Measurements from ENCODE around the gene NRN1L. TPM values are rescaled to one million over a fixed set of nuclear protein-coding genes. Genes with fewer than 3 reads are reported as not detected.

The NRN1L gene
- total RNA-seq, 6 experiments from 2014 or later = 0.25 to 0.51 (median 0.38) TPM; not detected in 3

DNA sequence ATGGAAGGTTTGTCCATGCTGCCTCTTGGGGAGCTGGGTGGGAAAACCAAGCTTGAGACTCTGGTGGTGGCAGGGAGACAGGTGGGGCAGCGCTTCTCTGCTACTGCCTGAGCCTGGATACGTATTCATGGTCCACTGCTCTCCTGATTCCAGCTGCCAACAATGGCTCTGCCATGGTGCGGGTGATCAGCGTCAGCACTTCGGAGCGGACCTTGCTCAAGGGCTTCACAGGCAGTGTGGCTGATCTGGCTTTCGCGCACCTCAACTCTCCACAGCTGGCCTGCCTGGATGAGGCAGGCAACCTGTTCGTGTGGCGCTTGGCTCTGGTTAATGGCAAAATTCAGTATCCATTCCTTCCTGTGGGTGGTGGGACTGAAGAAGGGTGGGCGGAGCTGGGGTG, 7.6 kb upstream of the NRN1L start:
- TF ChIP-seq, protein P1, sequence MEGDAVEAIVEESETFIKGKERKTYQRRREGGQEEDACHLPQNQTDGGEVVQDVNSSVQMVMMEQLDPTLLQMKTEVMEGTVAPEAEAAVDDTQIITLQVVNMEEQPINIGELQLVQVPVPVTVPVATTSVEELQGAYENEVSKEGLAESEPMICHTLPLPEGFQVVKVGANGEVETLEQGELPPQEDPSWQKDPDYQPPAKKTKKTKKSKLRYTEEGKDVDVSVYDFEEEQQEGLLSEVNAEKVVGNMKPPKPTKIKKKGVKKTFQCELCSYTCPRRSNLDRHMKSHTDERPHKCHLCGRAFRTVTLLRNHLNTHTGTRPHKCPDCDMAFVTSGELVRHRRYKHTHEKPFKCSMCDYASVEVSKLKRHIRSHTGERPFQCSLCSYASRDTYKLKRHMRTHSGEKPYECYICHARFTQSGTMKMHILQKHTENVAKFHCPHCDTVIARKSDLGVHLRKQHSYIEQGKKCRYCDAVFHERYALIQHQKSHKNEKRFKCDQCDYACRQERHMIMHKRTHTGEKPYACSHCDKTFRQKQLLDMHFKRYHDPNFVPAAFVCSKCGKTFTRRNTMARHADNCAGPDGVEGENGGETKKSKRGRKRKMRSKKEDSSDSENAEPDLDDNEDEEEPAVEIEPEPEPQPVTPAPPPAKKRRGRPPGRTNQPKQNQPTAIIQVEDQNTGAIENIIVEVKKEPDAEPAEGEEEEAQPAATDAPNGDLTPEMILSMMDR (IDR thresholded peaks at IDR 0.05) = no peak
- H3K27ac Mint-ChIP-seq = no peak overlapping the region
- peaks cover 29% of the 10 kb centered on the region for H3K4me1 Mint-ChIP-seq (ENCODE audit: low read depth)
- peaks cover 23% of the 10 kb centered on the region for H3K36me3 Mint-ChIP-seq (ENCODE audit: low read depth)
- H3K9me3 Mint-ChIP-seq = no peaks in the 10 kb centered on the region
- peaks cover 7% of the 10 kb centered on the region for H3K27me3 Mint-ChIP-seq (ENCODE audit: insufficient read depth)
- no peak for DNase-seq
- no peak overlapping the region for H3K4me3 Mint-ChIP-seq

DNA sequence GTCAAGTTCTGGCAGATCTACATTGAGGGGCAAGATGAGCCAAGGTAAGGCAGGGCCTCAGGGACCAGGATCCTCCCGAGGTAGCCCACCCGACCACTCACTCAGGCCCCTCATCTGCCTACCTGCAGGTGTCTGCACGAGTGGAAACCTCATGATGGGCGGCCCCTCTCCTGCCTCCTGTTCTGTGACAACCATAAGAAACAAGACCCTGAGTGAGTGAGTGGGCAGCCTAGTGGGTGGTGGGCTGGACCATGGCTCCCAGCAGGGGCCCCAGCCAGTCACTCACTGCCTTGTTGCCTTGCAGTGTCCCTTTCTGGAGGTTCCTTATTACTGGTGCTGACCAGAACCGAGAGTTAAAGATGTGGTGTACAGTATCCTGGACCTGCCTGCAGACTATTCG, 6.5 kb upstream of the NRN1L start:
- H3K9me3 Mint-ChIP-seq = no peaks in the 10 kb centered on the region
- peaks cover 8% of the 10 kb centered on the region for H3K27me3 Mint-ChIP-seq (ENCODE audit: insufficient read depth)
- peaks cover 24% of the 10 kb centered on the region for H3K36me3 Mint-ChIP-seq (ENCODE audit: low read depth)

DNA sequence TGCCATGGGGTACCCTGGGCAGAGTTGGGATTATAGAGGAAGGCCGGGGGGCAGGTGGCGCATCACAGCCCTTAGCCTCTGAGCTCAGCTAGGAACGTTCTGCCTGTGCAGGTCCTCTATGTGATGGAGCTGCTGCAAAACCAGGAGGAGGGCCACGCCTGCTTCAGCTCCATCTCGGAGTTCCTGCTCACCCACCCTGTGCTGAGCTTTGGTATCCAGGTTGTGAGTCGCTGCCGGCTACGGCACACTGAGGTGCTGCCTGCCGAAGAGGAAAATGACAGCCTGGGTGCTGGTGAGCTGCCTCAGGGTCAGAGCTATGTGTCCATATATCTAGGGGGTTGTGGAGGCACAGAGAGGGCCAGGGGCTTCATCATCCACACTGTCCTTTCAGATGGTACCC, 5.8 kb upstream of the NRN1L start:
- Mint-ChIP-seq H3K27ac (no peak overlapping the region), H3K36me3 (ENCODE audit: low read depth) (peaks cover 25% of the 10 kb centered on the region), H3K9me3 (no peaks in the 10 kb centered on the region), H3K4me3 (no peak overlapping the region), H3K4me1 (ENCODE audit: low read depth) (peaks cover 24% of the 10 kb centered on the region), H3K27me3 (ENCODE audit: insufficient read depth) (peaks cover 8% of the 10 kb centered on the region)
- DNase-seq = no peak
- TF ChIP-seq, protein P1 (IDR thresholded peaks at IDR 0.05) = no peak

More for the DNA sequence above, 6.5 kb upstream of the NRN1L start:
- TF ChIP-seq, protein P1 (IDR thresholded peaks at IDR 0.05) = no peak
- Mint-ChIP-seq H3K27ac (no peak overlapping the region), H3K4me1 (ENCODE audit: low read depth) (peaks cover 22% of the 10 kb centered on the region), H3K4me3 (no peak overlapping the region)
- no peak for DNase-seq

DNA sequence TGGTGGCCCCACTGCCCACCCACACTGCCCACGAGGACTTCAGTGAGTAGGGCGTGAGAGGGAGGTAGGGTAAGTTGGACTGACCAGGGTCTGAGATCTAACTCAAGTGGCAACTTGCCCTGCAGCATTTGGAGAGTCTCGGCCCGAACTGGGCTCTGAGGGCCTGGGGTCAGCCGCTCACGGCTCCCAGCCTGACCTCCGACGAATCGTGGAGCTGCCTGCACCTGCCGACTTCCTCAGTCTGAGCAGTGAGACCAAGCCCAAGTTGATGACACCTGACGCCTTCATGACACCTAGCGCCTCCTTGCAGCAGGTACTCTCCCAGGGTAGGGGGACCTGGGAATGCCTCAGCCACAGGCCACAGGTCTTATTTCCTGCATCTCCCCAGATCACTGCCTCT, 5.2 kb upstream of the NRN1L start:
- Mint-ChIP-seq H3K9me3 (no peaks in the 10 kb centered on the region), H3K4me1 (ENCODE audit: low read depth) (peaks cover 21% of the 10 kb centered on the region), H3K27ac (no peak overlapping the region), H3K36me3 (ENCODE audit: low read depth) (peaks cover 27% of the 10 kb centered on the region), H3K27me3 (ENCODE audit: insufficient read depth) (peaks cover 8% of the 10 kb centered on the region), H3K4me3 (no peak overlapping the region)
- TF ChIP-seq, protein P1 (IDR thresholded peaks at IDR 0.05) = no peak
- no peak for DNase-seq

DNA sequence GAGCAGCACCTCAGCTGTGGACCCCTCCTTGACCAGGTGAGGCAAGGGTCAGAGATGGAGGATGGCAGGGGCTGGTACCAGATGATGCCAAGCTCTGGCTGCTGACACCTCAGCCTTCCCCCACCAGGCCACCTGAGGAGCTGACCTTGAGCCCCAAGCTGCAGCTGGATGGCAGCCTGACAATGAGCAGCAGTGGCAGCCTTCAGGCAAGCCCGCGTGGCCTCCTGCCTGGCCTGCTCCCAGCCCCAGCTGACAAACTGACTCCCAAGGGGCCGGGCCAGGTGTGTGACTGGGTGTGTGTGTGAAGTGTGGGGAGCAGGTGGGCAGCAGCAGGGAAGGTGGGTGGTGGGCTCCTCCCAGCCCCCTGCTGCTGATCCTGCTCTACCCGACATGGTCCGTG, 4.7 kb upstream of the NRN1L start:
- H3K27me3 Mint-ChIP-seq (ENCODE audit: insufficient read depth) = peaks cover 12% of the 10 kb centered on the region
- no peaks in the 10 kb centered on the region for H3K9me3 Mint-ChIP-seq
- no peak overlapping the region for H3K4me3 Mint-ChIP-seq
- DNase-seq = no peak
- H3K4me1 Mint-ChIP-seq (ENCODE audit: low read depth) = peaks cover 21% of the 10 kb centered on the region
- TF ChIP-seq, protein P1 (IDR thresholded peaks at IDR 0.05) = no peak
- H3K27ac Mint-ChIP-seq = no peak overlapping the region
- H3K36me3 Mint-ChIP-seq (ENCODE audit: low read depth) = peaks cover 30% of the 10 kb centered on the region

DNA sequence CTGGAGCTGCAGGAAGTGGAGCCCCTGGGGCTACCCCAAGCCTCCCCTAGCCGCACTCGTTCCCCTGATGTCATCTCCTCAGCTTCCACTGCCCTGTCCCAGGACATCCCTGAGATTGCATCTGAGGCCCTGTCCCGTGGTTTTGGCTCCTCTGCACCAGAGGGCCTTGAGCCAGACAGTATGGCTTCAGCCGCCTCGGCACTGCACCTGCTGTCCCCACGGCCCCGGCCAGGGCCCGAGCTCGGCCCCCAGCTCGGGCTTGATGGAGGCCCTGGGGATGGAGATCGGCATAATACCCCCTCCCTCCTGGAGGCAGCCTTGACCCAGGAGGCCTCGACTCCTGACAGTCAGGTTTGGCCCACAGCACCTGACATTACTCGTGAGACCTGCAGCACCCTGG, 4.1 kb upstream of the NRN1L start:
- Mint-ChIP-seq H3K27ac (no peak overlapping the region), H3K9me3 (no peaks in the 10 kb centered on the region), H3K36me3 (ENCODE audit: low read depth) (peaks cover 30% of the 10 kb centered on the region), H3K4me3 (no peak overlapping the region), H3K27me3 (ENCODE audit: insufficient read depth) (peaks cover 12% of the 10 kb centered on the region), H3K4me1 (ENCODE audit: low read depth) (peaks cover 17% of the 10 kb centered on the region)
- TF ChIP-seq, protein P1 (IDR thresholded peaks at IDR 0.05) = no peak
- no peak for DNase-seq
